ENCODE data around the gene HOXA2.

The HOXA2 gene

DNA sequence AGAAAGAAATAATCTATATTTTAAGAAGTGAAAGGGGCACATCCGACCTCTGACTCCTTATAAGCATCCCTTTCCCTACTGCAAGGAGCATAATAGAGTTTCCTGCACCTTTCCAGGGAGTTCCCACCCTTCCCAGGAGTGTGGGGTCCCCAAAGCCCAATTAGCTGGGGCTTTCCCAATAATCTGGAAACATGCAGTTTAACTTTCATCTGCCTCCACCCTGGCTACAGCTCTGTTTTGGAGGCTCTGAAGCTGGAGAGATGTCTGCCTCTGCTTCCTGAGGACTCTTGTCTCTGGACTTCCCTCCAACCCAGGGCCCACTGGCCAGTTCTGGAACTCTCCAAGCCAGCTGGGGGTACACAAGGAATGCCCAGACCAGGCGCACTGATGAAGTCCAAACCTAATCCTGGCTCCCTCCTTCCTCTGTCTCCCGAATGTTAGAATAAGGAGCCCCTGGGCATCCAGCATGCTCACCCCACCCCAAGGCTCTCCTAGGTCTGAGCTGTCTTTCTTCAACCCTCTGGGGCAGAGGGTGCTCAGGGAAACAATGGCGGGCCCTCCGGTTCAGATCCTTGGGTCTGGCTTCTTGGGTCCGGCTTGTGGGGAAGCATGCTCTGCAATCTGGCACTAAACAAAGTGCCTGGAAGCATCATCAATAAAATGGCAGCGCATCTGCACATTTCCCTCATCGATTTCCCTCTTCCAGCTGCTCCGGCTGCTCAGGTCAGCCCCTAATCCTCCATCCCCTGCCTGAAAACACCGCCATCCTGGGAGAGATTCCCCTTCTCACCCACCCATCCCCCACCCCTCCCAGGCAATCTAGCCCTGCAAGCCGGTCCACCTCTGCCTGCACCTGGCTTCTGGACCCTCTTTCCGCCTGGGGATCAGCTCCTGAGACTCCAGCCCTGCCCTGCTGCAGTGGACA lies 14.7 kb upstream of the HOXA2 start (continued):
- TF ChIP-seq ZNF629 (tag by site-specific recombination; IDR thresholded peaks at IDR 0.05) (no peak), ZNF121 (tag by site-specific recombination; IDR thresholded peaks at IDR 0.05) (peak; percentile 91), ZNF530 (tag by site-specific recombination; IDR thresholded peaks at IDR 0.05; ENCODE audit: low read depth) (no peak), ZNF223 (tag by site-specific recombination; IDR thresholded peaks at IDR 0.05) (0 out of 2 replicates have a peak, but pooled peaks have one; percentile 31), ZNF239 (tag by site-specific recombination; IDR thresholded peaks at IDR 0.05) (no peak), ZNF350 (tag by site-specific recombination; IDR thresholded peaks at IDR 0.05) (no peak), ZFP41 (tag by site-specific recombination; IDR thresholded peaks at IDR 0.05; ENCODE audit: borderline replicate concordance) (no peak), YY1 (tag by site-specific recombination; IDR thresholded peaks at IDR 0.05) (0 out of 2 replicates have a peak, but pooled peaks have one; percentile 14), SCRT1 (tag by site-specific recombination; IDR thresholded peaks at IDR 0.05; ENCODE audit: borderline replicate concordance) (no peak), FEZF1 (tag by site-specific recombination; IDR thresholded peaks at IDR 0.05) (no peak), IKZF3 (tag by site-specific recombination; IDR thresholded peaks at IDR 0.05) (peak; percentile 40; the same call in 1 of the 2 replicates), ZBTB17 (tag by site-specific recombination; IDR thresholded peaks at IDR 0.05) (peak; percentile 23; the same call in 1 of the 2 replicates), ZNF132 (tag by site-specific recombination; IDR thresholded peaks at IDR 0.05; ENCODE audit: borderline replicate concordance) (no peak), TCF7L2 (IDR thresholded peaks at IDR 0.05; ENCODE audit: borderline replicate concordance, low read depth, low read length) (no peak; the same call in 1 of the 2 replicates), ZNF600 (tag by site-specific recombination; IDR thresholded peaks at IDR 0.05) (peak; percentile 88)
- TF ChIP-seq, protein P1, sequence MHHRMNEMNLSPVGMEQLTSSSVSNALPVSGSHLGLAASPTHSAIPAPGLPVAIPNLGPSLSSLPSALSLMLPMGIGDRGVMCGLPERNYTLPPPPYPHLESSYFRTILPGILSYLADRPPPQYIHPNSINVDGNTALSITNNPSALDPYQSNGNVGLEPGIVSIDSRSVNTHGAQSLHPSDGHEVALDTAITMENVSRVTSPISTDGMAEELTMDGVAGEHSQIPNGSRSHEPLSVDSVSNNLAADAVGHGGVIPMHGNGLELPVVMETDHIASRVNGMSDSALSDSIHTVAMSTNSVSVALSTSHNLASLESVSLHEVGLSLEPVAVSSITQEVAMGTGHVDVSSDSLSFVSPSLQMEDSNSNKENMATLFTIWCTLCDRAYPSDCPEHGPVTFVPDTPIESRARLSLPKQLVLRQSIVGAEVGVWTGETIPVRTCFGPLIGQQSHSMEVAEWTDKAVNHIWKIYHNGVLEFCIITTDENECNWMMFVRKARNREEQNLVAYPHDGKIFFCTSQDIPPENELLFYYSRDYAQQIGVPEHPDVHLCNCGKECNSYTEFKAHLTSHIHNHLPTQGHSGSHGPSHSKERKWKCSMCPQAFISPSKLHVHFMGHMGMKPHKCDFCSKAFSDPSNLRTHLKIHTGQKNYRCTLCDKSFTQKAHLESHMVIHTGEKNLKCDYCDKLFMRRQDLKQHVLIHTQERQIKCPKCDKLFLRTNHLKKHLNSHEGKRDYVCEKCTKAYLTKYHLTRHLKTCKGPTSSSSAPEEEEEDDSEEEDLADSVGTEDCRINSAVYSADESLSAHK (tag by site-specific recombination; IDR thresholded peaks at IDR 0.05) = no peak
- TF ChIP-seq, protein P2, sequence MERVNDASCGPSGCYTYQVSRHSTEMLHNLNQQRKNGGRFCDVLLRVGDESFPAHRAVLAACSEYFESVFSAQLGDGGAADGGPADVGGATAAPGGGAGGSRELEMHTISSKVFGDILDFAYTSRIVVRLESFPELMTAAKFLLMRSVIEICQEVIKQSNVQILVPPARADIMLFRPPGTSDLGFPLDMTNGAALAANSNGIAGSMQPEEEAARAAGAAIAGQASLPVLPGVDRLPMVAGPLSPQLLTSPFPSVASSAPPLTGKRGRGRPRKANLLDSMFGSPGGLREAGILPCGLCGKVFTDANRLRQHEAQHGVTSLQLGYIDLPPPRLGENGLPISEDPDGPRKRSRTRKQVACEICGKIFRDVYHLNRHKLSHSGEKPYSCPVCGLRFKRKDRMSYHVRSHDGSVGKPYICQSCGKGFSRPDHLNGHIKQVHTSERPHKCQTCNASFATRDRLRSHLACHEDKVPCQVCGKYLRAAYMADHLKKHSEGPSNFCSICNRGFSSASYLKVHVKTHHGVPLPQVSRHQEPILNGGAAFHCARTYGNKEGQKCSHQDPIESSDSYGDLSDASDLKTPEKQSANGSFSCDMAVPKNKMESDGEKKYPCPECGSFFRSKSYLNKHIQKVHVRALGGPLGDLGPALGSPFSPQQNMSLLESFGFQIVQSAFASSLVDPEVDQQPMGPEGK (tag by site-specific recombination; IDR thresholded peaks at IDR 0.05) = 0 out of 2 replicates have a peak, but pooled peaks have one; percentile 3
- TF ChIP-seq, protein P3, sequence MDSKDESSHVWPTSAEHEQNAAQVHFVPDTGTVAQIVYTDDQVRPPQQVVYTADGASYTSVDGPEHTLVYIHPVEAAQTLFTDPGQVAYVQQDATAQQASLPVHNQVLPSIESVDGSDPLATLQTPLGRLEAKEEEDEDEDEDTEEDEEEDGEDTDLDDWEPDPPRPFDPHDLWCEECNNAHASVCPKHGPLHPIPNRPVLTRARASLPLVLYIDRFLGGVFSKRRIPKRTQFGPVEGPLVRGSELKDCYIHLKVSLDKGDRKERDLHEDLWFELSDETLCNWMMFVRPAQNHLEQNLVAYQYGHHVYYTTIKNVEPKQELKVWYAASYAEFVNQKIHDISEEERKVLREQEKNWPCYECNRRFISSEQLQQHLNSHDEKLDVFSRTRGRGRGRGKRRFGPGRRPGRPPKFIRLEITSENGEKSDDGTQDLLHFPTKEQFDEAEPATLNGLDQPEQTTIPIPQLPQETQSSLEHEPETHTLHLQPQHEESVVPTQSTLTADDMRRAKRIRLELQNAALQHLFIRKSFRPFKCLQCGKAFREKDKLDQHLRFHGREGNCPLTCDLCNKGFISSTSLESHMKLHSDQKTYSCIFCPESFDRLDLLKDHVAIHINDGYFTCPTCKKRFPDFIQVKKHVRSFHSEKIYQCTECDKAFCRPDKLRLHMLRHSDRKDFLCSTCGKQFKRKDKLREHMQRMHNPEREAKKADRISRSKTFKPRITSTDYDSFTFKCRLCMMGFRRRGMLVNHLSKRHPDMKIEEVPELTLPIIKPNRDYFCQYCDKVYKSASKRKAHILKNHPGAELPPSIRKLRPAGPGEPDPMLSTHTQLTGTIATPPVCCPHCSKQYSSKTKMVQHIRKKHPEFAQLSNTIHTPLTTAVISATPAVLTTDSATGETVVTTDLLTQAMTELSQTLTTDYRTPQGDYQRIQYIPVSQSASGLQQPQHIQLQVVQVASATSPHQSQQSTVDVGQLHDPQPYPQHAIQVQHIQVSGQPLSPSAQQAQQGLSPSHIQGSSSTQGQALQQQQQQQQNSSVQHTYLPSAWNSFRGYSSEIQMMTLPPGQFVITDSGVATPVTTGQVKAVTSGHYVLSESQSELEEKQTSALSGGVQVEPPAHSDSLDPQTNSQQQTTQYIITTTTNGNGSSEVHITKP (tag by site-specific recombination; IDR thresholded peaks at IDR 0.05) = peak; percentile 80

All from HEK293 (cell line).